GM18505 (cell line): ENCODE data around the gene MAD1L1.

Experiments
- ATAC-seq: cut with Tn5 transposase; IDR thresholded peaks from one replicate; pipeline ENCODE4 v1.9.1; 2021; ENCODE audit not compliant: unreplicated experiment
- POLR2A ChIP-seq: IDR thresholded peaks from 4 replicates; pipeline ENCODE4 v1.6.1; 2011; ENCODE audit warnings: borderline replicate concordance; ENCODE audit not compliant: insufficient read depth, insufficient read length; ENCODE audit errors: extremely low read depth

Gene MAD1L1

GRCh38 chr7:1915326-1915725 is 317.4 kb downstream of the MAD1L1 start:
- no peak for ATAC-seq
- TF ChIP-seq POLR2A = no peak

GRCh38 chr7:1914743-1915142 is 318.0 kb downstream of the MAD1L1 start:
- TF ChIP-seq POLR2A = no peak
- no peak for ATAC-seq

GRCh38 chr7:1914321-1914720 is 318.4 kb downstream of the MAD1L1 start:
- ATAC-seq = no peak

GRCh38 chr7:1913466-1914282 is 319.1 kb downstream of the MAD1L1 start:
- no peak for TF ChIP-seq POLR2A
- ATAC-seq = no peak

More at GRCh38 chr7:1914321-1914720, 318.4 kb downstream of the MAD1L1 start:
- TF ChIP-seq POLR2A = no peak

- TF ChIP-seq POLR2A = no peak
- ATAC-seq = no peak
These were observed 319.9 kb downstream of the MAD1L1 start for GRCh38 chr7:1912593-1913465.

GRCh38 chr7:1911571-1911970 is 321.2 kb downstream of the MAD1L1 start:
- TF ChIP-seq POLR2A = no peak
- no peak for ATAC-seq

- no peak for ATAC-seq
- no peak for TF ChIP-seq POLR2A
These were observed 321.9 kb downstream of the MAD1L1 start for GRCh38 chr7:1910827-1911226.

- no peak for ATAC-seq
These were observed 322.6 kb downstream of the MAD1L1 start for GRCh38 chr7:1910081-1910685.

GRCh38 chr7:1909476-1909875 is 323.3 kb downstream of the MAD1L1 start:
- no peak for TF ChIP-seq POLR2A
- no peak for ATAC-seq

More at GRCh38 chr7:1910081-1910685, 322.6 kb downstream of the MAD1L1 start:
- TF ChIP-seq POLR2A = no peak

GRCh38 chr7:1908823-1909420 is 323.8 kb downstream of the MAD1L1 start:
- no peak for TF ChIP-seq POLR2A
- no peak for ATAC-seq

- no peak for TF ChIP-seq POLR2A
These were observed 324.9 kb downstream of the MAD1L1 start for GRCh38 chr7:1907751-1908365.

GRCh38 chr7:1906988-1907745 is 325.6 kb downstream of the MAD1L1 start:
- no peak for ATAC-seq

More at GRCh38 chr7:1907751-1908365, 324.9 kb downstream of the MAD1L1 start:
- ATAC-seq = no peak

GRCh38 chr7:1906087-1906830 is 326.5 kb downstream of the MAD1L1 start:
- no peak for ATAC-seq
- no peak for TF ChIP-seq POLR2A

More at GRCh38 chr7:1906988-1907745, 325.6 kb downstream of the MAD1L1 start:
- TF ChIP-seq POLR2A = no peak
